ENCODE results near the gene RNF103.
"Not testable (repeated sequence)": the region's sequence is repeated elsewhere in the genome, so short reads cannot be mapped to it uniquely, and the experiment has no call there.

The RNF103 gene

GRCh38 chr2:86624267-86624547 lies 542 bp upstream of the RNF103 start:
- no peak for DNase-seq

- peak; percentile 16 for DNase-seq
These were observed 597 bp downstream of the RNF103 start for GRCh38 chr2:86623043-86623493.

GRCh38 chr2:86622519-86623042 lies 1.1 kb downstream of the RNF103 start:
- DNase-seq: peak; percentile 15

GRCh38 chr2:86621280-86621943 lies 2.3 kb downstream of the RNF103 start:
- no peak for DNase-seq

- DNase-seq: no peak
These were observed 5.9 kb downstream of the RNF103 start for GRCh38 chr2:86617738-86618137.

GRCh38 chr2:86617153-86617552 lies 6.5 kb downstream of the RNF103 start:
- no peak for DNase-seq

- no peak for DNase-seq
These were observed 7.2 kb downstream of the RNF103 start for GRCh38 chr2:86616502-86616901.

GRCh38 chr2:86615596-86615995 lies 8.1 kb downstream of the RNF103 start:
- DNase-seq: no peak

GRCh38 chr2:86613515-86613914 lies 10.2 kb downstream of the RNF103 start:
- DNase-seq: no peak

- DNase-seq: no peak
These were observed 12.8 kb downstream of the RNF103 start for GRCh38 chr2:86610871-86611270.

GRCh38 chr2:86608832-86609410 lies 14.7 kb downstream of the RNF103 start:
- DNase-seq: no peak

GRCh38 chr2:86603905-86604304 lies 19.8 kb downstream of the RNF103 start:
- no peak for DNase-seq

- DNase-seq: no peak
These were observed 24.7 kb downstream of the RNF103 start for GRCh38 chr2:86598966-86599365.

GRCh38 chr2:86596118-86596517 lies 27.5 kb downstream of the RNF103 start:
- DNase-seq: no peak

- no peak for DNase-seq
These were observed 30.4 kb downstream of the RNF103 start for GRCh38 chr2:86593266-86593665.

GRCh38 chr2:86592547-86593230 lies 31.0 kb downstream of the RNF103 start:
- DNase-seq: no peak

GRCh38 chr2:86589701-86590100 lies 34.0 kb downstream of the RNF103 start:
- DNase-seq: not testable (repeated sequence)

- no peak for DNase-seq
These were observed 39.3 kb downstream of the RNF103 start for GRCh38 chr2:86584151-86584913.

GRCh38 chr2:86580560-86580959 lies 43.1 kb downstream of the RNF103 start:
- no peak for DNase-seq

GRCh38 chr2:86577817-86578456 lies 45.7 kb downstream of the RNF103 start:
- DNase-seq: no peak

- no peak for DNase-seq
These were observed 53.6 kb downstream of the RNF103 start for GRCh38 chr2:86570059-86570458.

- DNase-seq: no peak
These were observed 56.9 kb downstream of the RNF103 start for GRCh38 chr2:86566821-86567190.
